Neural crest cell (in vitro differentiated cells): ENCODE measurements around the gene CNOT11. TPM values are rescaled to one million over a fixed set of nuclear protein-coding genes. Genes with fewer than 3 reads are reported as not detected.
"Not testable (repeated sequence)": the region's sequence is repeated elsewhere in the genome, so short reads cannot be mapped to it uniquely, and the experiment has no call there.

Source experiments
- DNase-seq: peaks from one replicate; pipeline ENCODE4 v3.0.0; 2021; ENCODE audit warnings: low read depth, mixed read lengths, low spot score
- H3K27ac Mint-ChIP-seq: one replicate; pipeline ENCODE4 v1.8.0; 2021; ENCODE audit warnings: mild to moderate bottlenecking, mixed read lengths; ENCODE audit not compliant: unreplicated experiment
- H3K27me3 Mint-ChIP-seq: 2 replicates; pipeline ENCODE4 v1.8.0; 2021; ENCODE audit warnings: low read depth, mild to moderate bottlenecking, mixed read lengths
- H3K36me3 Mint-ChIP-seq: 2 replicates; pipeline ENCODE4 v1.8.0; 2021; ENCODE audit warnings: low read depth, mild to moderate bottlenecking, mixed read lengths
- H3K4me1 Mint-ChIP-seq: 2 replicates; pipeline ENCODE4 v1.8.0; 2021; ENCODE audit warnings: mixed read lengths
- H3K4me3 Mint-ChIP-seq: one replicate; pipeline ENCODE4 v1.8.0; 2021; ENCODE audit warnings: mild to moderate bottlenecking, mixed read lengths
- H3K9me3 Mint-ChIP-seq: 2 replicates; pipeline ENCODE4 v1.8.0; 2021; ENCODE audit warnings: mixed read lengths
- total RNA-seq: library from RNA; stranded (reverse); gene quantifications from 2 replicates; pipeline ENCODE4 v1.2.1, GENCODE V29; 2021
- TF ChIP-seq, protein P1 (sequence below): fragments of 200-600 bp; sonication (generic); conservative IDR thresholded peaks from 2 replicates; pipeline ENCODE4 v1.5.0; 2021; ENCODE audit warnings: antibody characterized with exemption, mild to moderate bottlenecking

CNOT11 gene
- total RNA-seq, 1 donor from 2014 or later: 48.2 TPM

DNA sequence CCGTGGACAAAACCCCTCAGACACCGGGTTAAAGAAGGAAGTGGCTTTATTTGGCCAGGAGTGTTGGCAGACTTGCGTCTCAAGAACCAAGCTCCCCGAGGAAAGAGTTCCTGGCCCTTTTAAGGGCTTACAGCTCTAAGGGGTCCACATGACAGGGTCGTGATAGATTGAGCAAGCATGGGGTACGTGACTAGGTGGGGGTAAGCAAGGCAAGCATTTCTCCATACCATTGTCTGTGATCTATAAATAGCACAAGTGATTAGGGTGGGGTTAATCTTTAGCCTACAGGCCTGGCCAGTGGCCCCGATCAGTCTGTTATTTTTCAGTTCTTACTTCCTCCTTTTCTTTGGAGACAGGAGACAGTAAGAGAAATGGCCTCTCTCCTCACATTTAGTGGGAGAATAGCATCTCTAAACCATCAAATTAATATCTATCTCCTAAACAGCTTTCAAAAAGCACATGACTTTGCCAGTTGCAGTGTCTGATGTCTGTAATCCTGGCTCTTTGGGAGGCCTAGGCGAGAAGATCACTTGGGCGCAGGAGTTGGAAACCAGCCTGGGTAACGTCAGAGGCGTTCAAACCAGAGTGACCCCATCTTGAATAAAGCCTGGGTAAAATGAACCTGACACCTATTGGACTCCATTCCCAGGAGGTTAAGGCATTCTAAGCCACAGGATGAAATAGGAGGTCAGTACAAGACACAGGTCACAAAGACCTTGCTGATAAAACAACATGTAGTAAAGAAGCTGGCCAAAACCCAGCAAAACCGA, 18.3 kb upstream of the CNOT11 start:
- H3K9me3 Mint-ChIP-seq: peaks cover 4% of the 10 kb centered on the region
- H3K36me3 Mint-ChIP-seq: no peaks in the 10 kb centered on the region
- no peaks in the 10 kb centered on the region for H3K4me1 Mint-ChIP-seq
- TF ChIP-seq, protein P1, sequence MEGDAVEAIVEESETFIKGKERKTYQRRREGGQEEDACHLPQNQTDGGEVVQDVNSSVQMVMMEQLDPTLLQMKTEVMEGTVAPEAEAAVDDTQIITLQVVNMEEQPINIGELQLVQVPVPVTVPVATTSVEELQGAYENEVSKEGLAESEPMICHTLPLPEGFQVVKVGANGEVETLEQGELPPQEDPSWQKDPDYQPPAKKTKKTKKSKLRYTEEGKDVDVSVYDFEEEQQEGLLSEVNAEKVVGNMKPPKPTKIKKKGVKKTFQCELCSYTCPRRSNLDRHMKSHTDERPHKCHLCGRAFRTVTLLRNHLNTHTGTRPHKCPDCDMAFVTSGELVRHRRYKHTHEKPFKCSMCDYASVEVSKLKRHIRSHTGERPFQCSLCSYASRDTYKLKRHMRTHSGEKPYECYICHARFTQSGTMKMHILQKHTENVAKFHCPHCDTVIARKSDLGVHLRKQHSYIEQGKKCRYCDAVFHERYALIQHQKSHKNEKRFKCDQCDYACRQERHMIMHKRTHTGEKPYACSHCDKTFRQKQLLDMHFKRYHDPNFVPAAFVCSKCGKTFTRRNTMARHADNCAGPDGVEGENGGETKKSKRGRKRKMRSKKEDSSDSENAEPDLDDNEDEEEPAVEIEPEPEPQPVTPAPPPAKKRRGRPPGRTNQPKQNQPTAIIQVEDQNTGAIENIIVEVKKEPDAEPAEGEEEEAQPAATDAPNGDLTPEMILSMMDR: no peak
- no peak overlapping the region for H3K27ac Mint-ChIP-seq
- H3K27me3 Mint-ChIP-seq: no peaks in the 10 kb centered on the region
- no peak overlapping the region for H3K4me3 Mint-ChIP-seq
- no peak for DNase-seq

DNA sequence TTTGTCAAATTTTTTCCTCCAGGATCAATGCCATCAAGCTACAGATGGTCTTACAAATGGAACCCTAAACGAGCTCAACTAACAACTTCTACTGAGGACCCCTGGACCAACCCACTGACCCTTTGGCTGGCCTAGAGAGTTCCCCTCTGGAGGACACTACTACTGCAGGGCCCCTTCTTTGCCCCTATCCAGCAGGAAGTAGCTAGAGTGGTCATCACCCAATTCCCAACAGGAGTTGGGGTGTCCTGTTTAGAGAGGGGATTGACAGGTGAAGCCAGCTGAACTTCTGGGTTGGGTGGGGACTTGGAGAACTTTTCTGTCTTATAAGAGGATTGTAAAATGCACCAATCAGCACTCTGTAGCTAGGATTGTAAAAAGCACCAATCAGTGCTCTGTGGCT, 16.7 kb upstream of the CNOT11 start:
- H3K4me1 Mint-ChIP-seq, H3K27me3 Mint-ChIP-seq, DNase-seq, H3K9me3 Mint-ChIP-seq, H3K4me3 Mint-ChIP-seq, H3K27ac Mint-ChIP-seq, H3K36me3 Mint-ChIP-seq: not testable (repeated sequence)

DNA sequence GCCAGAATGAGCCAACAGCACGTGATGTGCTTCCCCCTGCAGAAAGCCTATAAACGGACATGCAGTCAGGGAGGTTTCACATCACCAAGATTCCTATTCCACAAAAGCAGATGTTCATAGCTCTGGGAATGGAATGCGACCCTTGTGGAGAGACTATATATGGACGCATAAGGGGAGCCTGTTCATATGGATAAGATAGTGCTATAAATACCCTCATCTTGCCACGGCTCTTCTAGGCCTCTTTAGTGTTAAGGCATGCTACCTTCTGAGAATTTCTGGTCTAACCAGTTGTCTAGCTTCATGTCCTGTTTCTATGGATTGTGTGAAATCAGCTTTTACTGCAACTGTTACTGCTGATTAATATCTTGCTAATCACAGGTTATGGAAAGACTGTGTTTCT, 14.7 kb upstream of the CNOT11 start:
- not testable (repeated sequence) for H3K27ac Mint-ChIP-seq, DNase-seq, H3K4me3 Mint-ChIP-seq, H3K27me3 Mint-ChIP-seq, H3K9me3 Mint-ChIP-seq, H3K36me3 Mint-ChIP-seq, H3K4me1 Mint-ChIP-seq

DNA sequence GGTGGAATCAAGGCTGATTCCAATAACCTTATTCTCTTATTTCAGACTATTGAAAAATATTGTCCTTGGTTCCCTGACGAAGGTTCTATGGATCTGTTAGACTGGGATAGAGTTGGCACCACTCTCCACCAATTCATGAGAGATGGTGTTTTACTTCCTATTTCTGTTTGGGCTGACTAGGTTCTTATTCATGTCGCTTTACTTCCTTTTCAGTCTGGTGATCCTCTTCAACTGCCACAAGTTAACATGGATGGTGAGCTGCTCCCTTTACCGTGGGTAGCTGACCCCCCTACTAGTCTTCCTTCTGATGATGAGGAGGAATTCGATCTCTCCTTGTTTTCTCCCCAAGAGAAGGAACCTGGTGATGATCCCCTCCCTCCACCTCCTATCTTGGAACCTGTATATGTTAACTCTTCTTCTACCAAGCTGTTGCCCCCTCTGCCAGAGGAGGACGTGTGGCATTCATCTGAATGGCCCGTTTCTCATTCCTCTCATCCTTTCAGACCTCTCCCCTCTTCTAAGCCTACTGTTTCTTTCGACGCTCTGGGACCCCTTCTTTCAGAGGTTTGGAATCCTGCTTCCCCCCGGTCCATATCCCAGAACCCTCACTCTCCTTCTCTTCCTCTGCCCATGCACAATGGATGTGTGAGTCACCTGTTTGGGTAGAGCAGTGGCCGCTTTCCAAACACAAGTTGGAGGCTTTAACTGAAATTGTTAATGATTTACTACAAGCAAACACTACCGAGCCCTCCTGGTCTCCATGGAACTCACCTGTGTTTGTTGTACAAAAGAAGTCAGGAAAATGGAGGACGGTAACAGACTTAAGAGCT, 13.5 kb upstream of the CNOT11 start:
- TF ChIP-seq, protein P1: no peak
- no peak overlapping the region for H3K4me3 Mint-ChIP-seq

DNA sequence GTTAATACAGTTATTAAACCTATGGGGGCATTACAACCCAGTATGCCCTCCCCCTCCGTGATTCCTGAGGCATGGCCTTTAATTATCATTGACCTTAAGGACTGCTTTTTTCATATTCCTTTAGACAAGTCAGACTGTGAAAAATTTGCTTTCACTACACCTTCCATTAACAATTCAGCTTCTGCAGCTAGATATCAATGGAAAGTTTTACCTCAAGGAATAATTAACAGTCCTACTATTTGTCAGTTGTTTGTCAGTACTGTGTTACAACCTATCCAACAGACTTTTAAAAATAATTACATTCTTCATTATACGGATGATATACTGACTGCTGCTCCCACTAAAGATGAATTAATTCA, 12.9 kb upstream of the CNOT11 start:
- H3K9me3 Mint-ChIP-seq, H3K27ac Mint-ChIP-seq, H3K4me3 Mint-ChIP-seq, H3K27me3 Mint-ChIP-seq, DNase-seq, H3K4me1 Mint-ChIP-seq, H3K36me3 Mint-ChIP-seq: not testable (repeated sequence)

More for the DNA sequence above, 13.5 kb upstream of the CNOT11 start:
- Mint-ChIP-seq H3K4me1 (no peaks in the 10 kb centered on the region), H3K27me3 (no peaks in the 10 kb centered on the region), H3K9me3 (peaks cover 2% of the 10 kb centered on the region), H3K27ac (no peak overlapping the region), H3K36me3 (peaks cover 3% of the 10 kb centered on the region)
- DNase-seq: no peak

DNA sequence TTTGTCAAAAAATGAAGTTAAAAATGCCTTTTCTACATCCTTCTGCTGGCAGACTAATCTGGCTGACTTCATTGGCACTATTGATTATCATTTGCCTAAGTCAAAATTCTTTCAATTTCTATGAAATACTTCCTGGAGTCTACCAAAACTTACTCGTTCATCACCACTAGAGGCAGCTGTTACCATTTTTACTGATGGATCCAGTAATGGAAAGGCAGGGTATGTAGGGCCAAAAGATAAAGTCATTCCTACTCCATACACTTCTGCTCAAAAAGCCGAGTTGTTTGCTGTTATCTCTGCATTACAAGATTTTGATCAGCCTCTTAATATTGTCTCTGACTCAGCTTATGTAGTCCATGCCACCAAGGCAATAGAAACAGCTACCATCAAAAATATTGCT, 12.0 kb upstream of the CNOT11 start:
- not testable (repeated sequence) for H3K36me3 Mint-ChIP-seq, H3K27ac Mint-ChIP-seq, H3K9me3 Mint-ChIP-seq, DNase-seq, H3K4me1 Mint-ChIP-seq, H3K27me3 Mint-ChIP-seq, H3K4me3 Mint-ChIP-seq
- TF ChIP-seq, protein P1: peak; percentile 62

DNA sequence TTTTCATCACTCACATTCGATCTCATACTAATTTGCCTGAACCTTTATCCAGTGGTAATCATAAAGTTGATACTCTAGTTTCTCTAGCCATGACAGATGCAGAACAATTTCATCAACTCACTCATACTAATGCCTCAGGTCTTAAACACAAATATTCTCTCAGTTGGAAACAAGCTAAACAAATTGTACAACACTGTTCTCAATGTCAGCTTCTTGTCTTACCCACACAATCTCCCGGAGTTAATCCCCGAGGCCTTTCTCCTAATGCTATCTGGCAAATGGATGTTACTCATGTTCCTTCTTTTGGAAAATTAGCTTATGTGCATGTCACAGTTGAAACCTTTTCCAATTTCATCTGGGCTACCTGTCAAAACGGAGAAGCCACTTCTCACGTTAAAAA, 11.5 kb upstream of the CNOT11 start:
- H3K36me3 Mint-ChIP-seq: peaks cover 3% of the 10 kb centered on the region
- peaks cover 2% of the 10 kb centered on the region for H3K9me3 Mint-ChIP-seq
- no peak overlapping the region for H3K4me3 Mint-ChIP-seq
- no peaks in the 10 kb centered on the region for H3K27me3 Mint-ChIP-seq
- no peak overlapping the region for H3K27ac Mint-ChIP-seq
- no peak for DNase-seq
- H3K4me1 Mint-ChIP-seq: no peaks in the 10 kb centered on the region
- TF ChIP-seq, protein P1: no peak

DNA sequence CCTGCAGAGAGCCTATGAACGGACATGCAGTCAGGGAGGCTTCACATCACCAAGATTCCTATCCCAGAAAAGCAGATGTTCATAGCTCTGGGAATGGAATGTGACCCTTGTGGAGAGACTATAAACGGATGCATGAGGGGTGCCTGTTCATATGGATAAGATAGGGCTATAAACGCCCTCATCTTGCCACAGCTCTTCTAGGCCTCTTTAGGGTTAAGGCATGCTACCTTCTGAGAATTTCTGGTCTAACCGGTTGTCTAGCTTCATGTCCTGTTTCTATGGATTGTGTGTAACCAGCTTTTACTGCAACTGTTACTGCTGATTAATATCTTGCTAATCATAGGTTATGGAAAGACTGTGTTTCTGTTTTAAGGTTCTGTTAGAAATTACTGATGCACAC, 8.3 kb upstream of the CNOT11 start:
- not testable (repeated sequence) for H3K4me3 Mint-ChIP-seq, H3K9me3 Mint-ChIP-seq, H3K27me3 Mint-ChIP-seq, DNase-seq, H3K27ac Mint-ChIP-seq, H3K4me1 Mint-ChIP-seq, H3K36me3 Mint-ChIP-seq

DNA sequence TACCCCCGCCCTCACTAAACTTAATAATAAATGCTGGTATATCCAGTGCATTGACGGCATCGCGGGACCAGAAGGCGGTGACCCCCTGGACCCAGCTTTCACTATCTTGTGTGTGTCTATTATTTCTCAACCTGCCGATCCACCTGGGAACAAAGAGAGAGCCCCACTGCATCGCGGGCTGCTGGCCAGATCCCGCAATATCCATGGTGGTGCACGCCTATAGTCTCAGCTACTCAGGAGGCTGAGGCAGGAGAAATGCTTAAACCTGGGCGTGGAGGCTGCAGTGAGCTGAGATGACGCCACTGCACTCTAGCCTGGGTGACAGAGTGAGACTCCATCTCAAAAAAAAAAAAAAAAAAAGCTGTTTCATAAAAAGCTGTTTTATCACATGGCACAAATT, 7.8 kb upstream of the CNOT11 start:
- H3K36me3 Mint-ChIP-seq, H3K4me3 Mint-ChIP-seq, DNase-seq, H3K27ac Mint-ChIP-seq, H3K9me3 Mint-ChIP-seq, H3K4me1 Mint-ChIP-seq, H3K27me3 Mint-ChIP-seq: not testable (repeated sequence)
